GM21786 (cell line): Measurements from ENCODE around the gene GYG1.

Source experiments
- ATAC-seq: cut with Tn5 transposase; IDR thresholded peaks from one replicate; pipeline ENCODE4 v1.9.1; 2021; ENCODE audit not compliant: unreplicated experiment

Gene GYG1

GRCh38 chr3:148991219-148992026, at the start of gene GYG1:
Gene GYG1, plus strand, starts transcription at chr3:148991540. Its CDS starts 101 bp downstream, at chr3:148991641.
- ATAC-seq = peak; percentile 76

GRCh38 chr3:148943506-148944205, 47.7 kb upstream of the GYG1 start:
- ATAC-seq = peak; percentile 98

DNA sequence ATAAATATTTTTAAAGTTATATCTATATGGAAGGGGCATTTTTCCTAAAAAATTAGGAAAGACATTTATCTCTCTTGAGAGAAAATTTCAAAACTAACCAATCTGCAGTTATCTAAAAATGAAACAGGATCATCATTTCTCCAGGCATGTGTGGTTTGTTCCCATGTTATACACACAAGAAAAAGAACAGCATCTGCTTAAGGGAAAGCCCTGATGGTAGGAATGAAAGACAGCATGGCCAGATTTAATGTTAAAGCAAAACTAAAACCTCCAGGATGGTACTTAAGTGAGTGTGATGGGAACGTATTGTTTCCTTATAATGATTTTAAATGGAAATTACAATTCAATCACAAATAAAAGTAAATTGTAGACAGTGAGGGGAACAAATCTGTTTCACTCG, 46.2 kb upstream of the GYG1 start:
- ATAC-seq = no peak

DNA sequence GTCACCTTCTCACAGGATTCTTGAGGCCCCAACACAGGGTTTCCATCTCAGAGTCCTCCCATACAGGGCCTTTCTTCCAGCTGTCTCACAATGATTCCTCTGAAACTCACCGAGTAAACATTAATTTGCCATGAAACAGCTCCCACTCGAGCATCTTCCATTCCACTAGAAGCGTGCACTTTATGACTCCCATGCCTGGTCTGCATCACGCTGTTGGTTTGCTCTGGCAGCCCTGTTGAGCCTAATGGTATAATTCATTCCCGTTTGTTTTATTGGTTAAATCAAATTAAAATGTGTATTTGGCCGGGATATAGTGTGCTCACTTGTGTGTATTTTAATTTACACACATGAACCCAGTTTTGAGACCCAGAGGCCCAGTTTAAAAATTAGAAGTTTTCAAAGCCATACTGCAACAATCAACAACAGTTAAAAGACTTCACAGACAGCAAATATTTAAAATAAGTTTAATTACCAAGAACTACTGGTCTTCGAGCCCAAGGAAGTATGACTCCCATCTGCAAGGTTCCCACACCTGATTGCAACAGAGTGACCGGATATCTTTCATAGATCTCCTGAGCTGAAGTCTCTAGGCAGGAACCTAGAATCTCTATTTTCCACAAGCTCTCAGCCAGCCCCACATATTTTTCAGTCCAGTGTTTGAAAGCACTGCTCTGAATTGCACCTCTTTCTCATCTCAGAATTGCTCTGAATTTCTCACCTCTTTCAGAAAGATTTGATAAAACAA, 42.3 kb upstream of the GYG1 start:
- ATAC-seq = no peak

- peak; percentile 62 for ATAC-seq
Measured at GRCh38 chr3:148950806-148951205, 40.5 kb upstream of the GYG1 start.

DNA sequence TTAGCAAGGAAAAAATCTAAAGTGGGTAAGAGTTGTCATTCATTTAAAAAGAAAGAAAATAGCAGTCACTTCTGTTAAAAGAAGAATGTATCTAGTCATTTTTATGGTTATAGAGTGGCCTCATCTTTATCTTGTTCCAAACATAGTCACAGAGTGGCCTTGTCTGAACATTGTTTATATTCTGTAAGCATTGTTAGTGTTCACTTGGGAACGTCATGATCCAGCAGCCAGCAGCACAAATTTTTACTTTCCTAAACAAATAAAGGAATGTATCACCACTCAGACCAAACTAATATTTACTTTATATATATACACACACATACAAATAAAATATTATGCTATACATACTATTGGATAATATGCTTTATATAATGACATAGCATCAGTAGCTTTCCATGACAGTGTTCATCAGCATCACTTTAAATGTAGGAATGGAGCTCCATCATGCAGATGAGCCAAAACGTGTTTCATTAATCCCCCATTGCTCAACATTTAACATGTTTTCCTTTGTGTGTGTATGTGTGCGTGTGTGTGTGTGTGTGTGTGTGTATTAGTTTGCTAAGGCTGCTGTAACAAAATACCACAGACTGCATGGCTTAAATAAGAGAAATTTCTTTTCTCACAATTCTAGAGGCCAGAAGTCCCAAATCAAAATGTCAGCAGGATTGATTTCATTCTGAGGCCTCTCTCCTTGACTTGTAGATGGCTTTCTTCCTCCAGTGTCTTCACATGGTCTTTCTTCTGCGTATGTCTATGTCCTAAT, 39.6 kb upstream of the GYG1 start:
- ATAC-seq = no peak

GRCh38 chr3:148953094-148953493, 38.2 kb upstream of the GYG1 start:
- ATAC-seq = no peak

GRCh38 chr3:148954981-148955380, 36.4 kb upstream of the GYG1 start:
- no peak for ATAC-seq

DNA sequence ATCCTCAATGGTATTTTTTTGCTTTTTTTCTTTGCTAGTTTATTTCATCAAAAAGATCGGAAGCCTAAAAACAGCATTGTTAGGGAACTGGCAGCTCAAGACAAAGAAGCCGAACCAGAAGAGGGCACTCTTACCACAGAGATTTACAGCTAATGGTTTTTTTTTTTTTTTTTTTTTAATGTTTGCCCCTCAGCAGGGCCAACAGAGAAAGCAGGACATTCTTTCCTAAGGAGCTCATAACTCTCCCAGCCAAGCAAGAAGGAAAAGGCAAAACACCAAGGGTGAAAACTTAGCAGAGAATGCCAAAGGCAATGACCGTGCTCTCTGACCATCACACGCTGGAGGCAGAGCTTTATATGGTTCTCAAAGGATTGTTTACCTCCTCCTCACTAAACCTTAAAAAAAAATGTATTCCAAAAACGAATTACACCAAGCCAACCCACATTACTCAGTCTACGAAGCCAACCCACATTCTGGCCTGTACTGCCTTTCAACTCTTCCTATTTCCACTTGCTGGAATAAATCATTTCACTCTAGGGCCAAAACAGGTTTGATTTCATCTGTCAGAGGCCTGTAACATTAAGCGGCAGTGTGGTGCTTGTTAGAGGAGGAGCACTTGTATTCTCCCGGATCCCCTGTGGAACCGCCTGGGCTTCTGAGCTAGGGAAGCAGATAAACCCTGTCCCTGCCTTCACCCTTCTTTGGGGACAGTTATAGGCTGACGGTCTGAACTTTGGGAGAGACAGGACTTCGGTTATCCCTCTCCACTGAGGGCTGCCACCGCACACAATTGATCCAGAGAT, 35.6 kb upstream of the GYG1 start:
- no peak for ATAC-seq

- ATAC-seq = no peak
Measured at GRCh38 chr3:148957586-148957985, 33.8 kb upstream of the GYG1 start.

DNA sequence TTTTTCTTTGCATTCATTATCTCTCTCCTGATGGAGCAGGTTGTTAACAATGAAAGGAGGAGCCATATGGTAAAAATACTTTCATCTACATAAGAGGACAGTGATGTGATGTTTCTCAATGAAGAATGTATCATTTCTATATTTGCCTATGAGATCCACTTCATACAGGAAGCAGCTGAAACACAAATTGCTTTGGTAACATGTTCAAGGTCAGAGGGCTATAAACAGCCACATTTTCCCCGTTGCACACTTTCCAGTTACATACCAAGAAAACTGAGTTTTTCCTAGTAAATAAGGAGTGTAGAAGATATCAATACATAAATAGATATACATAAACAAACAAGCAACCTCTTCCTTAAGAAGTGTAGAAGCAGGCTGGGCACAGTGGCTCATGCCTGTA, 32.6 kb upstream of the GYG1 start:
- ATAC-seq = no peak

GRCh38 chr3:148962513-148962912, 28.8 kb upstream of the GYG1 start:
- ATAC-seq = no peak

GRCh38 chr3:148964809-148965208, 26.5 kb upstream of the GYG1 start:
- ATAC-seq = no peak

- ATAC-seq = no peak
Measured at GRCh38 chr3:148968321-148968720, 23.0 kb upstream of the GYG1 start.

GRCh38 chr3:148970271-148970670, 21.1 kb upstream of the GYG1 start:
- no peak for ATAC-seq

DNA sequence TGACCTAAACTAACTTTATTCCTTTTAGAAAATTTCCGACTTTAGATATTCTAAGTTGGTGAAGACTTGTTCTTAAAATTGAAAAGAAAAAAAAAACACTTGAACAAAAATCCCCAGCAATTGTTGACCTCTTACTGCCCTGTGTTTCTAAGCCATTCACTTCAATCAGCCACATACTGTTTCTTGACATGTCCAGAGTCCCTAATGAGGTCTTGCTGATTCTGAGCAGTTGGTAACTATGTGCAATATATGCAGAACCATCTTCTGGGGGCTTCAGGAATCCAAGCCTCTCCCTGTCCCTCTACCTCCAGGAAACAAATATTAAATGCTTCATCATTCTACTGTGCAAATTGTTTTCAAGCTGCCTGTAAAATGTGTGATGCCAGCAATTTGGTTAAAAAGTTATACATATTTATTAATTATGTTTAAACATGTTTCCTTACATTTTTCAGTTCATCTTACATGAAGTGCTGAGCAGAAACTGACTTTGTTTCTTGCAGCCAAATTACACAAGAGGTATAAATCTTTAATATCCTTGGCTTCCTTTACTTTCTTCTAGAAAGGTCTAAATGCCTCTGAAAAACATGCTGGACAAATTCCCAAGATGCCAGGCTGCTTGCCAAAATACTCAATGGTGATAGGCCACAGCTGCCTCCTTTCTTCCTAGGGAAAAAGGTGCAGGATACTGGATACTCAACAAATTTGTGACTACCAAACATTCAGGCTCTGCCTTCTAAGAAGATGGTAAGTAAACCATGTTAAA, 19.8 kb upstream of the GYG1 start:
- no peak for ATAC-seq

GRCh38 chr3:148974726-148975125, 16.6 kb upstream of the GYG1 start:
- ATAC-seq = peak; percentile 76

- ATAC-seq = no peak
Measured at GRCh38 chr3:148975248-148975647, 16.1 kb upstream of the GYG1 start.

- ATAC-seq = no peak
Measured at GRCh38 chr3:148975696-148976095, 15.6 kb upstream of the GYG1 start.
